Measurements from ENCODE around the gene MED12L. TPM values are rescaled to one million over a fixed set of nuclear protein-coding genes. Genes with fewer than 3 reads are reported as not detected.

MED12L gene
- polyA plus RNA-seq, 1 donor from 2014 or later, result 28.5 TPM

- H3K4me3 ChIP-seq (ENCODE audit: low read length), result no peak overlapping the region
- H3K9ac ChIP-seq (ENCODE audit: low read length), result no peak overlapping the region
- no peaks in the 10 kb centered on the region for H3K9me2 ChIP-seq (ENCODE audit: insufficient read depth, low read length)
- H3K79me2 ChIP-seq (replicated peaks; ENCODE audit: insufficient read depth, low read length), result no peaks in the 10 kb centered on the region
- TF ChIP-seq EZH2 (IDR thresholded peaks at IDR 0.05; ENCODE audit: borderline replicate concordance, insufficient read depth, low read length, poor library complexity, severe bottlenecking) (no peak), TAF1 (IDR thresholded peaks at IDR 0.05; ENCODE audit: low read depth) (no peak), REST (IDR thresholded peaks at IDR 0.05; ENCODE audit: borderline replicate concordance) (no peak), RAD21 (conservative IDR thresholded peaks at IDR 0.05) (no peak), CTCF (IDR thresholded peaks at IDR 0.05; ENCODE audit: poor library complexity, severe bottlenecking) (no peak), EP300 (conservative IDR thresholded peaks at IDR 0.05; ENCODE audit: poor library complexity, severe bottlenecking) (no peak), POLR2AphosphoS5 (IDR thresholded peaks at IDR 0.05) (no peak), MXI1 (conservative IDR thresholded peaks at IDR 0.05; ENCODE audit: poor library complexity, severe bottlenecking) (no peak), SMC3 (conservative IDR thresholded peaks at IDR 0.05; ENCODE audit: poor library complexity) (no peak)
- no peak overlapping the region for H2AFZ ChIP-seq (ENCODE audit: low read depth, low read length)
- H3K4me2 ChIP-seq (ENCODE audit: low read length), result no peak overlapping the region
- no peaks in the 10 kb centered on the region for H3F3A ChIP-seq (ENCODE audit: insufficient read depth, low read length, poor library complexity, severe bottlenecking)
- H3K27me3 ChIP-seq (ENCODE audit: insufficient read depth, low read depth, low read length), result no peaks in the 10 kb centered on the region
- H3K9me3 ChIP-seq (ENCODE audit: low read length), result no peaks in the 10 kb centered on the region
- H4K20me1 ChIP-seq (ENCODE audit: insufficient read depth), result peaks cover 4% of the 10 kb centered on the region
- no peak overlapping the region for H3K27ac ChIP-seq (ENCODE audit: low read length)
- peaks cover 5% of the 10 kb centered on the region for H3K36me3 ChIP-seq (ENCODE audit: insufficient read depth, low read length)
Observed at GRCh38 chr3:151225040-151225975, 139.8 kb downstream of the MED12L start.

- H3K9ac ChIP-seq (ENCODE audit: low read length), result no peak overlapping the region
- H3K4me2 ChIP-seq (ENCODE audit: low read length), result no peak overlapping the region
- H3K4me3 ChIP-seq (ENCODE audit: low read length), result no peak overlapping the region
- H3K36me3 ChIP-seq (ENCODE audit: insufficient read depth, low read length), result peaks cover 5% of the 10 kb centered on the region
- H4K20me1 ChIP-seq (ENCODE audit: insufficient read depth), result peaks cover 4% of the 10 kb centered on the region
- no peaks in the 10 kb centered on the region for H3K9me2 ChIP-seq (ENCODE audit: insufficient read depth, low read length)
- H2AFZ ChIP-seq (ENCODE audit: low read depth, low read length), result no peak overlapping the region
- TF ChIP-seq REST (IDR thresholded peaks at IDR 0.05; ENCODE audit: borderline replicate concordance) (no peak), POLR2AphosphoS5 (IDR thresholded peaks at IDR 0.05) (no peak), CTCF (IDR thresholded peaks at IDR 0.05; ENCODE audit: poor library complexity, severe bottlenecking) (no peak), EZH2 (IDR thresholded peaks at IDR 0.05; ENCODE audit: borderline replicate concordance, insufficient read depth, low read length, poor library complexity, severe bottlenecking) (no peak), SMC3 (conservative IDR thresholded peaks at IDR 0.05; ENCODE audit: poor library complexity) (no peak), EP300 (conservative IDR thresholded peaks at IDR 0.05; ENCODE audit: poor library complexity, severe bottlenecking) (no peak), RAD21 (conservative IDR thresholded peaks at IDR 0.05) (no peak), MXI1 (conservative IDR thresholded peaks at IDR 0.05; ENCODE audit: poor library complexity, severe bottlenecking) (no peak), TAF1 (IDR thresholded peaks at IDR 0.05; ENCODE audit: low read depth) (no peak)
- H3K79me2 ChIP-seq (replicated peaks; ENCODE audit: insufficient read depth, low read length), result no peaks in the 10 kb centered on the region
- no peaks in the 10 kb centered on the region for H3K9me3 ChIP-seq (ENCODE audit: low read length)
- H3K27ac ChIP-seq (ENCODE audit: low read length), result no peak overlapping the region
- H3F3A ChIP-seq (ENCODE audit: insufficient read depth, low read length, poor library complexity, severe bottlenecking), result no peaks in the 10 kb centered on the region
- H3K27me3 ChIP-seq (ENCODE audit: insufficient read depth, low read depth, low read length), result no peaks in the 10 kb centered on the region
Observed at GRCh38 chr3:151226088-151226563, 140.7 kb downstream of the MED12L start.
